Measurements from ENCODE around the gene DOCK9.
A peak's percentile ranks its signal among the peaks of the same experiment; 100 is the strongest.

DOCK9 gene

DNA sequence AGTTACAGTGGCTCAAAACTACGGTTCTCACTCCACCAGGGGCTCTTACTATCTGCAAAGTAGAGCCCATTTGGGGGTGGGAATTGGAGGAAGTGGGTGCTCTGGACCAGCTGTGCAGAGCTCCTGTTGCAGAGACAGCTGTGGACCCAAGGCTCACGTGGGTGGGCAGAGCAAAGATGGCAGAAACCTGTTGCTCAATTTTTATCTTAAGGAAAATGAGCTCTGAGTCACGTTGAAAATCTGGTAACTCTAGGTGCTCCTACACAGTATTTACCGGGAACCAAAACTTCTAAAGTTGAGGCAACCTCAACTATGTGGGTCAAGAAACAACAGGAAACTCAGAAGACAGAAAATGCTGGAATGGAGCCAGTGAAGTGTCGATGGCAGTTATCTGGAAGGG lies 195.2 kb downstream of the DOCK9 start:
- peak; percentile 75 for DNase-seq (ENCODE audit: low read depth)
- no peak overlapping the region for H3K4me3 ChIP-seq (ENCODE audit: low read depth, low read length)

DNA sequence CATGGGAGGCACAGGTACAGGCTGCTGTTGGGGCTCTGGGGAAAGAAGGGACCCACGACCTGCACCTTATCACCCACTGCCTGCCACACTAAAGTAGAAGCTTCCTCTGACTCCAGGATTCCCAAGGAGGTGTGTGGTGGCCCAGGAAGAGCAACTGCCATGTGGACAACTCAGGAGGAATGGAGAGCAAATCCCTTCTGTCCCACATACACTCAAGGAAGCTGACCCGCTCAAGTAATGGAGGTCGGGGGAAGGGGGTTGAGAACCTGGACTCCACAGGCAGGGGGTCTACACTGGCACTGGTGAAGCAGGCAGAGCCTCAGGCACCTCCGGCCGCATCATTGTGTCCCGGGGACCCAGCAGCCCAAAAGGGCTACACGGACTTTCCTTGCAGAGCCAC lies 196.0 kb downstream of the DOCK9 start:
- TF ChIP-seq, protein P1, sequence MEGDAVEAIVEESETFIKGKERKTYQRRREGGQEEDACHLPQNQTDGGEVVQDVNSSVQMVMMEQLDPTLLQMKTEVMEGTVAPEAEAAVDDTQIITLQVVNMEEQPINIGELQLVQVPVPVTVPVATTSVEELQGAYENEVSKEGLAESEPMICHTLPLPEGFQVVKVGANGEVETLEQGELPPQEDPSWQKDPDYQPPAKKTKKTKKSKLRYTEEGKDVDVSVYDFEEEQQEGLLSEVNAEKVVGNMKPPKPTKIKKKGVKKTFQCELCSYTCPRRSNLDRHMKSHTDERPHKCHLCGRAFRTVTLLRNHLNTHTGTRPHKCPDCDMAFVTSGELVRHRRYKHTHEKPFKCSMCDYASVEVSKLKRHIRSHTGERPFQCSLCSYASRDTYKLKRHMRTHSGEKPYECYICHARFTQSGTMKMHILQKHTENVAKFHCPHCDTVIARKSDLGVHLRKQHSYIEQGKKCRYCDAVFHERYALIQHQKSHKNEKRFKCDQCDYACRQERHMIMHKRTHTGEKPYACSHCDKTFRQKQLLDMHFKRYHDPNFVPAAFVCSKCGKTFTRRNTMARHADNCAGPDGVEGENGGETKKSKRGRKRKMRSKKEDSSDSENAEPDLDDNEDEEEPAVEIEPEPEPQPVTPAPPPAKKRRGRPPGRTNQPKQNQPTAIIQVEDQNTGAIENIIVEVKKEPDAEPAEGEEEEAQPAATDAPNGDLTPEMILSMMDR (conservative IDR thresholded peaks at IDR 0.05; ENCODE audit: low read depth, low read length), result no peak
- no peak overlapping the region for H3K4me3 ChIP-seq (ENCODE audit: low read depth, low read length)
- DNase-seq (ENCODE audit: low read depth), result no peak

More for the DNA sequence above, 195.2 kb downstream of the DOCK9 start:
- TF ChIP-seq, protein P1 (conservative IDR thresholded peaks at IDR 0.05; ENCODE audit: low read depth, low read length), result no peak

DNA sequence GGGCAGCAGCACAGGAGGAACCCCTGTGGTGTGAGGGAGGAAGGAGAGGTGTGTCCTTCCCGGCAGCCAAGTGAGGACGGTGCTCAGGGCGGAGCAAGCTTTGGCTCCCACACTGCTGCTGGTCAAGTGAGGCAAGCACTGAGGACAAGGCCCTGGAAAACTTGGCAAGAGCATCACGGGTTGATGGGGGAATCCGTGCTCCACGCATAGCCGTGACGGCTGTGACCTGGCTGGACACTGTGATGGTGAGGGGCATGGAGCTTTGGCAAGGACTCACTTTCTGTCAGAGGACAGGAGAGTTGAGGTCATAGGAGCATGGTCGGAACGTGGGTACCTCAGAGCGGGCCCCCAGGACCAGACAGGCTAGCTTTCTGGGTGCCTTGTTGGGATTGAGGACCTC lies 196.4 kb downstream of the DOCK9 start:
- no peak overlapping the region for H3K4me3 ChIP-seq (ENCODE audit: low read depth, low read length)
- no peak for DNase-seq (ENCODE audit: low read depth)
- TF ChIP-seq, protein P1 (conservative IDR thresholded peaks at IDR 0.05; ENCODE audit: low read depth, low read length), result no peak

DNA sequence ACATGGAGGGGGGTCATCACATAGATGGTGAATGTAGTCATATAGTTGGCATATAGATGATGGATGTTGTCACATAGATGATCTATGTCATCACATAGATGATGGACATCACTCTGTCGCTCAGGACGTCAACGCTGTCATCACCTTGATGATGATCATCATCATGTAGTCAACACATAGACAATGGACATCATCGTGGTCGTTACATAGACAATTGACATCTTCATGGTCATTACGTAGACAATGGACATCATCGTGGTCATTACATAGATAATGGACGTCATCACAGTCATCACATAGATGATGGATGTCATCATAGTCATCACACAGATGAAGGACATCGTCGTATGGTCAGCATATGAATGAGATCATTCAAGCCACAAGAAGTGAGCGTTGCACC lies 196.8 kb downstream of the DOCK9 start:
- no peak for DNase-seq (ENCODE audit: low read depth)
- TF ChIP-seq, protein P1 (conservative IDR thresholded peaks at IDR 0.05; ENCODE audit: low read depth, low read length), result no peak
- no peak overlapping the region for H3K4me3 ChIP-seq (ENCODE audit: low read depth, low read length)

DNA sequence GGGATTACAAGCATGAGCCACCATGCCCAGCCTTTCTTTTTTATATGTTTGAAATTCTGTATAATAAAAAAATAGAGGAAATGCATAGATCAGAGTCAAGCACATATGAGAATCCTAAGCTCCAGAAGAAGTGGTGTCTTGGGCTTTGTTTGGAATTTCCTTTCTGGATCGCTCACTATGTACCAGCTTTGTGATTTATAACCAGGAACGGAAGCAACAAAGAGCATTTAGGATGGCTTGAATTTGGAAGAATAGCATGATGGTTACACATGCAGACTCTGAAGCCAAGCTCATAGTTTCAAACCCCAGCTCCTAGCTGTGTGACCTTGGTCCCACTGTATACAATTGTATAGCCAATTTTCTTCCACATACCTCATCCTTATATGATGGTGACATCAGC lies 197.4 kb downstream of the DOCK9 start:
- TF ChIP-seq, protein P1 (conservative IDR thresholded peaks at IDR 0.05; ENCODE audit: low read depth, low read length), result no peak
- no peak overlapping the region for H3K4me3 ChIP-seq (ENCODE audit: low read depth, low read length)
- no peak for DNase-seq (ENCODE audit: low read depth)

DNA sequence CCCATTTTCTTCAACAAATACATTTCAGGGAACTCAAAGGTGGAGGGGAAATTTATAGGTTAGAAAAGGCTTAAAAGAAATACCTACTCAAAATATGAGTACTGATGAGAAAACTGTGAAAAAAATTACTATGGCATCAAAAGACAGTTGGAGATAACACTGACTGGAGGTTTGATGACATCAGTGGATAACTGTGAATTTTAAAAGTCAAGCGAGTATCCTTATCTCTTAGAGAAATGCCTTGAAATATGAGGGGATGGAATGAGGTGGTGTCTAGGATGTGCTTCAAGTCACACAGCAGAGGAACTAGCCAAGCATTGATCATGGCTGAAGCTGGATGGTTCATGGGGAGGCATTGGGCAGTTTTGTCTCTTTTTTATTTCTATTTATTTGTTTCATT lies 198.2 kb downstream of the DOCK9 start:
- H3K4me3 ChIP-seq (ENCODE audit: low read depth, low read length), result no peak overlapping the region
- no peak for DNase-seq (ENCODE audit: low read depth)
- TF ChIP-seq, protein P1 (conservative IDR thresholded peaks at IDR 0.05; ENCODE audit: low read depth, low read length), result no peak

DNA sequence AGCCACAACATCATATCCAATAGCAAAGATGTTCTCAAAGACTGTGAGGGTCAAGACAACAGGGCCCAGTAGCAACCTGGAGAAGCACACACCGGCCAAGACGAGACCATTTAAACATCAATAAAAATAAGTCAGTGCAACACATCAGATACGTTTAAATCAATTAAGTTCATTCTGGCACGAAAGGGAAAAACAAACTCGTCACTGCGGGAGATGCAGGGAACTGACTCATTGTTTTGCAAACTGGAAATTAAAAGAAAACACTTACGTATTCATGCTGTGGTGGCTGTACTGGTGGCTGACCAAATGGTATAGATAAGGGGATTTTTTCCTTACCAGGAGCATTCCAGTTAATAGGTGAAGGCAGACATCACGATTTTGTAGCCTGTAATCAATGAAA lies 199.1 kb downstream of the DOCK9 start:
- peak; percentile 70 for DNase-seq (ENCODE audit: low read depth)
- TF ChIP-seq, protein P1 (conservative IDR thresholded peaks at IDR 0.05; ENCODE audit: low read depth, low read length), result no peak
- no peak overlapping the region for H3K4me3 ChIP-seq (ENCODE audit: low read depth, low read length)
